NCI-H510A (cell line): Measurements from ENCODE around the gene GALNT9.
"Not testable (repeated sequence)": the region's sequence is repeated elsewhere in the genome, so short reads cannot be mapped to it uniquely, and the experiment has no call there.

Experiments used
- DNase-seq: peaks from one replicate; lab custom pipeline; 2025; lab: John Stamatoyannopoulos, UW

Gene GALNT9

GRCh38 chr12:132155771-132156572, 173.4 kb downstream of the GALNT9 start:
- no peak for DNase-seq

GRCh38 chr12:132154941-132155770, 174.2 kb downstream of the GALNT9 start:
- no peak for DNase-seq

GRCh38 chr12:132154341-132154761, 175.0 kb downstream of the GALNT9 start:
- no peak for DNase-seq

- peak; percentile 67 for DNase-seq
Measured at GRCh38 chr12:132153501-132154340, 175.7 kb downstream of the GALNT9 start.

- DNase-seq = no peak
Measured at GRCh38 chr12:132152953-132153352, 176.4 kb downstream of the GALNT9 start.

- no peak for DNase-seq
Measured at GRCh38 chr12:132152411-132152821, 177.0 kb downstream of the GALNT9 start.

- DNase-seq = no peak
Measured at GRCh38 chr12:132151766-132152410, 177.5 kb downstream of the GALNT9 start.

- DNase-seq = no peak
Measured at GRCh38 chr12:132151145-132151765, 178.1 kb downstream of the GALNT9 start.

GRCh38 chr12:132150780-132151144, 178.6 kb downstream of the GALNT9 start:
- DNase-seq = no peak

- not testable (repeated sequence) for DNase-seq
Measured at GRCh38 chr12:132149526-132149925, 179.9 kb downstream of the GALNT9 start.

GRCh38 chr12:132148368-132149045, 180.9 kb downstream of the GALNT9 start:
- DNase-seq = no peak

GRCh38 chr12:132147423-132148367, 181.7 kb downstream of the GALNT9 start:
- DNase-seq = no peak

- no peak for DNase-seq
Measured at GRCh38 chr12:132146772-132147422, 182.5 kb downstream of the GALNT9 start.
